NT2/D1 (cell line): ENCODE data around the gene SNCB.

ENCODE experiments used
- DNase-seq: peaks from one replicate; pipeline ENCODE4 v3.0.0-alpha.2; 2011; ENCODE audit warnings: low read depth, low spot score
- H3K27me3 ChIP-seq: 2 replicates; pipeline ENCODE4 v1.6.0; 2011; ENCODE audit warnings: mild to moderate bottlenecking; ENCODE audit not compliant: insufficient read length, insufficient read depth
- H3K36me3 ChIP-seq: 2 replicates; pipeline ENCODE4 v1.6.1; 2011; ENCODE audit warnings: mild to moderate bottlenecking, low read length, mixed read lengths; ENCODE audit not compliant: insufficient read depth, insufficient read length
- H3K4me1 ChIP-seq: 2 replicates; pipeline ENCODE4 v1.5.1; 2011; ENCODE audit not compliant: insufficient read depth, insufficient read length
- H3K4me3 ChIP-seq: 2 replicates; pipeline ENCODE4 v1.5.1; 2011; ENCODE audit warnings: low read depth; ENCODE audit not compliant: insufficient read length
- H3K9ac ChIP-seq: 2 replicates; pipeline ENCODE4 v1.6.0; 2011; ENCODE audit warnings: low read depth; ENCODE audit not compliant: insufficient read length
- H3K9me3 ChIP-seq: 2 replicates; pipeline ENCODE4 v1.5.1; 2011; ENCODE audit warnings: mild to moderate bottlenecking, low read length; ENCODE audit not compliant: insufficient read depth
- SUZ12 ChIP-seq: IDR thresholded peaks from 2 replicates; pipeline ENCODE4 v1.6.1; 2011; ENCODE audit not compliant: insufficient read length, insufficient read depth; ENCODE audit errors: extremely low read depth
- YY1 ChIP-seq: IDR thresholded peaks from 2 replicates; pipeline ENCODE4 v1.6.1; 2011; ENCODE audit not compliant: insufficient read length, insufficient read depth
- ZNF274 ChIP-seq: IDR thresholded peaks from 2 replicates; pipeline ENCODE4 v1.6.1; 2011; ENCODE audit warnings: mild to moderate bottlenecking, low read depth, low read length

Gene SNCB

GRCh38 chr5:176629853-176630680, at the start of gene SNCB, which contains the start of gene EIF4E1B:
TSS of gene SNCB (minus strand) at chr5:176630534. CDS start at chr5:176629654, 880 bp downstream.
TSS of gene EIF4E1B (plus strand) at chr5:176630675. CDS start at chr5:176642788, 12,113 bp downstream.
- H3K9me3 ChIP-seq, result no peaks in the 10 kb centered on the region
- peak within 1 kb of the TSS; percentile 70 for H3K9ac ChIP-seq
- TF ChIP-seq SUZ12 (no peak), YY1 (no peak), ZNF274 (no peak)
- peaks cover 39% of the 10 kb centered on the region for H3K27me3 ChIP-seq
- H3K4me3 ChIP-seq, result peak within 1 kb of the TSS; percentile 70
- H3K36me3 ChIP-seq, result no peaks in the 10 kb centered on the region
- no peak for DNase-seq
- H3K4me1 ChIP-seq, result peaks cover 5% of the 10 kb centered on the region

DNA sequence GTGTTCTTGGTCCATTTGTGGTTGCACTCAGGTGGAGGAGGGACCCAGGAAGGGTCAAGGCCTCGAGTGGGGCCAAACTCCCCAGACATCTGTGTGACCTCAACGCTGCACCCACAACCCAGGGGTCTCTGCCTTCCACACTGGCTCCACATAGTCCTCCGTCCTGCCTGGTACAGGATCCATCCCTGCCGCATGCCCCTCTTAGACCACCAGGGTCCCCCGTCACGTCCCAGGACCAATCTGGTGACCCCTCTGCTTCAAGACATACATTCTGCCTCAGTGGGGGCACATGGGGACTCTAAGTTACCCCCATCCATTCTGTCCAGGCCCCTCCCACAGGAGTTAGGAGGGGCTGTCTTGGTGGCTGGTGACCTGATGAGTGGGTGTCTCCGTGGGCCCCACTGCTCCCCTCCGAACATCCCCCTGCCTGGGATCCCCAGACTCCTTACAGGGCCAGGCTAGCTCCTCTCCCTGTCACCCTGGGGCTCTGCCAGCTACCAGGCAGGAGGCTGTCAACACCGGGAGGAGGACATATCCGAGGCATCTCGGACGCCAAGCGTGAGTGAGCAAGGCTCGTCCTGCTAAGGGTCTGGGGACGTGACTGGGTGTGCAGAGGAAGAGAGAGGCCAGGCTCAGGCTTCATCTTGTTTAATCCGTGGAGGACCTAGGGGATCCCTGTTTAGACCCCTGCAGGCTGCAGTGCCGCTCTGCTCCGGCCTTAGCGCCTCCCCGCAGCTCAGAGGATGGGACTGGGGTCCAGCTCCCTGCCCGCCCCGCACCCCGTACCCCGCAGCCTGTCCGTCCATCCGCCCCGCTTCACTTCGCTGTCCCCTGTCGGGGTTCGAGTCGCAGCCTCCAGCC, 49.3 kb upstream of the SNCB start:
- no peak for DNase-seq
- Histone ChIP-seq H3K4me3 (no peak overlapping the region), H3K9ac (no peak overlapping the region), H3K4me1 (peaks cover 8% of the 10 kb centered on the region), H3K9me3 (no peaks in the 10 kb centered on the region), H3K36me3 (no peaks in the 10 kb centered on the region), H3K27me3 (no peaks in the 10 kb centered on the region)
- no peak for TF ChIP-seq YY1

DNA sequence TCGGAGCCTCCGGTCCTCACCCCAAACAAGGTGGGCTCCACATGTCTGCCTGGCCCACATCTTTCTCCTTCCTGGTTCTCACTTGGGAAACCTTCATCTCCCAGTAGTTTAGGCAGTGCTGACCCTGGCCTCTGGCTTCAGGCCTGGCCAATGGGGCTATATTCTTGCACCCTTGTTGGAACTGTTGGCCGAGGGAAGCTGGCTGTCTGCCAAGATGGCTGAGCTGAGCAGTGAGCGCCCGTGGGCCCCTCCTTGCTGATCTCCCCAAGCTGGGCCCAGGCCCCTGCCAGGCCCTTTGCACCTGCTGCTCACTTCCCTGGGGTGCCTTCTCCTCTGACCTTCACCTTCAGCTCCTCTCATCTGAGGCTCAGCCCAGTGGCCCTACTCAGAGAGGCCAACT, 48.2 kb upstream of the SNCB start:
- H3K4me3 ChIP-seq, result no peak overlapping the region
- DNase-seq, result no peak
- H3K9ac ChIP-seq, result no peak overlapping the region
- TF ChIP-seq YY1 (no peak), ZNF274 (no peak), SUZ12 (no peak)
- no peaks in the 10 kb centered on the region for H3K27me3 ChIP-seq
- H3K36me3 ChIP-seq, result no peaks in the 10 kb centered on the region
- peaks cover 8% of the 10 kb centered on the region for H3K4me1 ChIP-seq
- H3K9me3 ChIP-seq, result no peaks in the 10 kb centered on the region

DNA sequence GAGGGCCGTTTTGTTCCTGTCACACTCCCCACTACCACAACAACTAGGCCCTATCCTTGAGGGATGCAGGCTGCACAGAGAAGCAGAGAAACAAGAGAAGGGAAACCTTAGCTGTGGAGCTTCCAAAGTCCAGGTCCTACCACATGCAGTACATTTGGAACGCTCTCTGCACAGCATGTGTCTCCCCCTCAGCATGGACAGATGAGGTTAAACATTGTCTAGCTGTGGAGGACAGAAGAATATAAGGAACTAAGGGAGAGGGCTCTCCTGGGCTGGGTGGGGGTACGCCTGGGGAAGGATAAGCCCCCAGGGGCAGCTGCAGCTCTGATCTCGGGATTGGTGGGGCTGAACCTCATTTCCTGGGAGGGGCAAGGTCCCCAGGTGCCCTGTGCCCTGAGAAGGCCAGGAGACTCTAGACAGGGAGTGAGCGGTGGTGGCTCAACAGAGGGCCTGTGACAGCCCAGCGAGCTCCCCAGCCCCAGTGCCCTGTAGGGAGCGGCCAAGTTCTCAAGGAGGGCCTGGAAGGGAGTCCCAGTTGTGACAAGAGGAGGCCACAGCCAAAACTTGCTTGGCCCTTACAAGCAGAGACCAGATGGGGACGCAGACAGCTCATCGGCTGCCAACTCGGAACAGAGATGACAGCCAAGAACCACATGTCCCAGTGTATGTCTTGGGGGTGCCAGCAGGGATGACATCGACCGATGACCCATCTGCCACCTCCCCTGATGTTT, 47.0 kb upstream of the SNCB start:
- no peak for DNase-seq

DNA sequence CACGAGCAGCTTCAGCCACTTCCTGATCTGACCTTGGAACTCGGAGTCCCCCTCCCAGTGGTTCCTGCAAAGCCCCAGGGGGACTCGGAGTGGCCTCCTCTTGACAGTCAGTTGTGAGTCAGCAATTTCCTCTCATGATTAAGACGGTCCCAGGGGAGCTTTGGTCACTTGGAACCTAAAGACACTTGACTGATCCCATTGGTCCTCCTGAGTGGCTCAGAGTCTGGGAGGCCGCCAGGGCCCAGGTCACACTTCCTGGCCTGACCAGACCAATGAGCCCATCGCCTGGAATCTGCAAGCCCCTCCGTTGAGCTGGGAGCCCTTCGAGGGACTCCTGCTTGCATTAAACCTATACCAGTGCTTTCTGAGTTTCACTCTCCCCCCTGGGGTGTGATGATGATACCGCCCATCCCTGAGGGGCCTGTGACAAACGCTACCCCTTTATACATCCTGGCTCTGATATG, 46.1 kb upstream of the SNCB start:
- no peaks in the 10 kb centered on the region for H3K9me3 ChIP-seq
- no peak overlapping the region for H3K9ac ChIP-seq
- no peak for DNase-seq
- no peak overlapping the region for H3K4me3 ChIP-seq
- no peaks in the 10 kb centered on the region for H3K27me3 ChIP-seq
- peaks cover 10% of the 10 kb centered on the region for H3K4me1 ChIP-seq
- no peak for TF ChIP-seq YY1
- TF ChIP-seq SUZ12, result no peak
- TF ChIP-seq ZNF274, result no peak
- no peaks in the 10 kb centered on the region for H3K36me3 ChIP-seq

More for the DNA sequence above, 47.0 kb upstream of the SNCB start:
- Histone ChIP-seq H3K27me3 (no peaks in the 10 kb centered on the region), H3K9me3 (no peaks in the 10 kb centered on the region), H3K4me1 (peaks cover 8% of the 10 kb centered on the region), H3K4me3 (no peak overlapping the region), H3K36me3 (no peaks in the 10 kb centered on the region), H3K9ac (no peak overlapping the region)
- TF ChIP-seq YY1 (no peak), ZNF274 (no peak), SUZ12 (no peak)

- peak; percentile 43 for DNase-seq
- no peaks in the 10 kb centered on the region for H3K27me3 ChIP-seq
- TF ChIP-seq YY1 (no peak), SUZ12 (no peak), ZNF274 (no peak)
- H3K4me3 ChIP-seq, result no peak overlapping the region
- H3K36me3 ChIP-seq, result no peaks in the 10 kb centered on the region
- H3K9me3 ChIP-seq, result no peaks in the 10 kb centered on the region
- H3K4me1 ChIP-seq, result peaks cover 10% of the 10 kb centered on the region
- no peak overlapping the region for H3K9ac ChIP-seq
These were observed 45.5 kb upstream of the SNCB start for GRCh38 chr5:176675676-176676360.
